Prostate gland (tissue), 2 donors: ENCODE data around the gene PKHD1.

ENCODE experiments used
- POLR2AphosphoS5 ChIP-seq: sonication (generic); formaldehyde crosslinking; IDR thresholded peaks from one replicate; pipeline ENCODE4 v1.6.1; 2017; ENCODE audit warnings: antibody characterized with exemption
- TF ChIP-seq, protein P1 (sequence below), 4 experiments: fragments of 200-600 bp in 2 of 4; fragments of 450-650 bp in 2 of 4; sonication (generic) in 2 of 4; IDR thresholded peaks; 1 replicate in 3 of 4; 2 replicates in 1 of 4; pipeline ENCODE4 v1.5.1; 2016 to 2019; ENCODE audit warnings: antibody characterized with exemption in 4 of 4, mild to moderate bottlenecking in 2 of 4, moderate library complexity in 2 of 4

DNA sequence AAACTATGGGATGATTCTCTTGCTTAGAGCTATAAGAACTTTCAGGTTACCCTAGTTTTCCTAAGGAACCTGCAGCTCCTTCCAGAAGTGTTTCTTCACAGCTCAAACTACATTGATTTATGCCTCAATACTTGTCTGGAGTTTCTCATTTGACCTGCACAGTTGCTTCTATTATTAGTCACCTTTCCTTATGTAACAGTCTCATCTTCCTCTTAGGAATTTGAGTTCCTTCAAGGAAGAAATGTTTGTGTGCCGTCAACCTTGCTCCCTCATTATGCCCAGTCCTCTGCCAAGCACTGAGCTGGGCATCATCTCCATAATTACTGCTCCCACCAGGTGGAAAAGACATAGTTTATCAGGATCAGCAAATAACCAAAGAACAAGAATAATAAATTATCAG lies 466.4 kb downstream of the PKHD1 start:
- TF ChIP-seq, protein P1, sequence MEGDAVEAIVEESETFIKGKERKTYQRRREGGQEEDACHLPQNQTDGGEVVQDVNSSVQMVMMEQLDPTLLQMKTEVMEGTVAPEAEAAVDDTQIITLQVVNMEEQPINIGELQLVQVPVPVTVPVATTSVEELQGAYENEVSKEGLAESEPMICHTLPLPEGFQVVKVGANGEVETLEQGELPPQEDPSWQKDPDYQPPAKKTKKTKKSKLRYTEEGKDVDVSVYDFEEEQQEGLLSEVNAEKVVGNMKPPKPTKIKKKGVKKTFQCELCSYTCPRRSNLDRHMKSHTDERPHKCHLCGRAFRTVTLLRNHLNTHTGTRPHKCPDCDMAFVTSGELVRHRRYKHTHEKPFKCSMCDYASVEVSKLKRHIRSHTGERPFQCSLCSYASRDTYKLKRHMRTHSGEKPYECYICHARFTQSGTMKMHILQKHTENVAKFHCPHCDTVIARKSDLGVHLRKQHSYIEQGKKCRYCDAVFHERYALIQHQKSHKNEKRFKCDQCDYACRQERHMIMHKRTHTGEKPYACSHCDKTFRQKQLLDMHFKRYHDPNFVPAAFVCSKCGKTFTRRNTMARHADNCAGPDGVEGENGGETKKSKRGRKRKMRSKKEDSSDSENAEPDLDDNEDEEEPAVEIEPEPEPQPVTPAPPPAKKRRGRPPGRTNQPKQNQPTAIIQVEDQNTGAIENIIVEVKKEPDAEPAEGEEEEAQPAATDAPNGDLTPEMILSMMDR (IDR thresholded peaks at IDR 0.05): no peak
- TF ChIP-seq POLR2AphosphoS5: no peak
